ENCODE measurements around the gene PER3.

The PER3 gene

DNA sequence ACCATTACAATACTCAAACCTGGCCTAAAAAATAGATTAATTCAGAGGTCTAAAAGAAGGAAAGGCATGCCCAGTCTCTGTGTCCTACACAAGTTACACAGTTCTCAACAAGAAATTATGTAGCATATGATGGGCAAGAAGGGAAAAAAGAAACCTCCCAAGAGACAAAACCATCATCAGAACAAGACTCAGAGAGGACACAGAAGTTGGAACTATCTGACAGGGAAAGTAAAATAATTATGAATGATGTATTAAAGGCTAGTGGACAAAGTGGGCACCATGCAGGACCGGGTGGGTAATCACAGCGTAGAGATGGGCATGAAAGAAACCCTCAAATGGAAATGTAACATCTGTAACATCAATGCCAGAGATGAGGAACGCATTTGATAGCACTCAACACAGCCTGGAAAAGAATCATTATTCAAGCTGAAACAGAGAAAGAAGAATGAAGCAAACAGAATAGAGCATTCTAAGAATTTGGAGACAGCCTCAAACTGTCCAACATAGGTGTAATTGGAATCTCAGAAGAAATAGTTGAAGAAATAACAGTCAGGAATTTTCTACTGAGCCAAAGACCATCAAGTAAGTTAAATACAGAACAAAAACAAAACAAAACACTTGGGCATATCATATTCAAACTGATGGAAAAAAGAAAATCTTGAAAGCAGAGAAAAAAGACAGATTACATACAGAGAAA lies 29.7 kb downstream of the PER3 start:
- no peaks in the 10 kb centered on the region for H4K20me1 ChIP-seq (ENCODE audit: insufficient read depth, low read length)
- 0 out of 2 replicates have a peak, but pooled peaks cover 5% of the 10 kb centered on the region for H3K27me3 ChIP-seq (ENCODE audit: insufficient read depth, low read length)
- TF ChIP-seq EZH2 (IDR thresholded peaks at IDR 0.05; ENCODE audit: borderline replicate concordance, low read length) = no peak
- TF ChIP-seq, protein P1, sequence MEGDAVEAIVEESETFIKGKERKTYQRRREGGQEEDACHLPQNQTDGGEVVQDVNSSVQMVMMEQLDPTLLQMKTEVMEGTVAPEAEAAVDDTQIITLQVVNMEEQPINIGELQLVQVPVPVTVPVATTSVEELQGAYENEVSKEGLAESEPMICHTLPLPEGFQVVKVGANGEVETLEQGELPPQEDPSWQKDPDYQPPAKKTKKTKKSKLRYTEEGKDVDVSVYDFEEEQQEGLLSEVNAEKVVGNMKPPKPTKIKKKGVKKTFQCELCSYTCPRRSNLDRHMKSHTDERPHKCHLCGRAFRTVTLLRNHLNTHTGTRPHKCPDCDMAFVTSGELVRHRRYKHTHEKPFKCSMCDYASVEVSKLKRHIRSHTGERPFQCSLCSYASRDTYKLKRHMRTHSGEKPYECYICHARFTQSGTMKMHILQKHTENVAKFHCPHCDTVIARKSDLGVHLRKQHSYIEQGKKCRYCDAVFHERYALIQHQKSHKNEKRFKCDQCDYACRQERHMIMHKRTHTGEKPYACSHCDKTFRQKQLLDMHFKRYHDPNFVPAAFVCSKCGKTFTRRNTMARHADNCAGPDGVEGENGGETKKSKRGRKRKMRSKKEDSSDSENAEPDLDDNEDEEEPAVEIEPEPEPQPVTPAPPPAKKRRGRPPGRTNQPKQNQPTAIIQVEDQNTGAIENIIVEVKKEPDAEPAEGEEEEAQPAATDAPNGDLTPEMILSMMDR (IDR thresholded peaks at IDR 0.05; ENCODE audit: low read length) = no peak
- H3K36me3 ChIP-seq (ENCODE audit: insufficient read depth, low read length) = no peaks in the 10 kb centered on the region; the same call in 1 of the 2 replicates
- no peaks in the 10 kb centered on the region for H3K9me2 ChIP-seq (ENCODE audit: low read depth, low read length)
- no peak overlapping the region for H3K27ac ChIP-seq (ENCODE audit: low read depth, low read length, poor library complexity, severe bottlenecking)
- peaks cover 10% of the 10 kb centered on the region for H3K9me3 ChIP-seq (ENCODE audit: low read length)
- H3K79me2 ChIP-seq (ENCODE audit: insufficient read depth, low read length) = no peaks in the 10 kb centered on the region
- H3F3A ChIP-seq (ENCODE audit: insufficient read depth, low read length) = no peaks in the 10 kb centered on the region
- no peak overlapping the region for H3K9ac ChIP-seq (ENCODE audit: low read length)
- H3K4me3 ChIP-seq (ENCODE audit: low read depth, low read length, poor library complexity, severe bottlenecking) = no peak overlapping the region
- no peak overlapping the region for H2AFZ ChIP-seq (ENCODE audit: low read length)
- no peak overlapping the region for H3K4me2 ChIP-seq (ENCODE audit: low read length)
- H3K4me1 ChIP-seq (ENCODE audit: insufficient read depth, low read length, severe bottlenecking) = no peaks in the 10 kb centered on the region

DNA sequence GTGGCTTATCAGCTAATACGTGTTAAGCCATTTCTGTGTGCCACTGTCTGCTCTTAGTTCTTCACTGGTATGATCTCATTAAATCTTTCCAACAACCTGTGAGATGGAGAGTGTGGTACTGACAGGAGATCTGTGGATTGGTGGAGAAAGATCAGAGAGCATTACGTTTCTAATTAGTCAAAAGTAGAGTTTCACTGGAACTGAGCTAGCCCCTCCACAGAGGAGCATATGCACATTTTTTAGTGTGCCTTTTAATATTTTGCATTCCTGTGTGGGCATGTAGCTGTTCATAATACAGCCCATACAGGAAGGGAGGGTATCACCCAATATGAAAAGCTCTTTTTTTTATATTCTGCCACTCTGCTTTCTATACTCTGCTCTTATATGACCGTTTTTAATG lies 37.2 kb downstream of the PER3 start:
- Histone ChIP-seq H3F3A (ENCODE audit: insufficient read depth, low read length) (no peaks in the 10 kb centered on the region), H3K9me2 (ENCODE audit: low read depth, low read length) (no peaks in the 10 kb centered on the region), H3K27me3 (ENCODE audit: insufficient read depth, low read length) (no peaks in the 10 kb centered on the region), H4K20me1 (ENCODE audit: insufficient read depth, low read length) (no peaks in the 10 kb centered on the region), H3K9ac (ENCODE audit: low read length) (no peak overlapping the region), H3K4me2 (ENCODE audit: low read length) (no peak overlapping the region), H3K4me1 (ENCODE audit: insufficient read depth, low read length, severe bottlenecking) (no peaks in the 10 kb centered on the region), H3K36me3 (ENCODE audit: insufficient read depth, low read length) (no peaks in the 10 kb centered on the region), H3K27ac (ENCODE audit: low read depth, low read length, poor library complexity, severe bottlenecking) (no peak overlapping the region), H3K9me3 (ENCODE audit: low read length) (no peaks in the 10 kb centered on the region), H3K4me3 (ENCODE audit: low read depth, low read length, poor library complexity, severe bottlenecking) (no peak overlapping the region), H2AFZ (ENCODE audit: low read length) (no peak overlapping the region), H3K79me2 (ENCODE audit: insufficient read depth, low read length) (no peaks in the 10 kb centered on the region)
- TF ChIP-seq EZH2 (IDR thresholded peaks at IDR 0.05; ENCODE audit: borderline replicate concordance, low read length) = no peak
- TF ChIP-seq, protein P1 (IDR thresholded peaks at IDR 0.05; ENCODE audit: low read length) = no peak

- Histone ChIP-seq H2AFZ (ENCODE audit: low read length) (no peak overlapping the region), H4K20me1 (ENCODE audit: insufficient read depth, low read length) (no peaks in the 10 kb centered on the region), H3K36me3 (ENCODE audit: insufficient read depth, low read length) (no peaks in the 10 kb centered on the region), H3K4me2 (ENCODE audit: low read length) (no peak overlapping the region), H3K4me1 (ENCODE audit: insufficient read depth, low read length, severe bottlenecking) (no peaks in the 10 kb centered on the region), H3K4me3 (ENCODE audit: low read depth, low read length, poor library complexity, severe bottlenecking) (no peak overlapping the region), H3K79me2 (ENCODE audit: insufficient read depth, low read length) (no peaks in the 10 kb centered on the region), H3K9me3 (ENCODE audit: low read length) (no peaks in the 10 kb centered on the region), H3K9me2 (ENCODE audit: low read depth, low read length) (no peaks in the 10 kb centered on the region), H3F3A (ENCODE audit: insufficient read depth, low read length) (no peaks in the 10 kb centered on the region), H3K9ac (ENCODE audit: low read length) (no peak overlapping the region), H3K27ac (ENCODE audit: low read depth, low read length, poor library complexity, severe bottlenecking) (no peak overlapping the region), H3K27me3 (ENCODE audit: insufficient read depth, low read length) (no peaks in the 10 kb centered on the region)
- TF ChIP-seq, protein P1 (IDR thresholded peaks at IDR 0.05; ENCODE audit: low read length) = no peak
- TF ChIP-seq EZH2 (IDR thresholded peaks at IDR 0.05; ENCODE audit: borderline replicate concordance, low read length) = no peak
These were observed 40.6 kb downstream of the PER3 start for GRCh38 chr1:7824701-7825100.

All from OCI-LY1 (cell line).